ENCODE data around the gene CACNA1G. TPM values are rescaled to one million over a fixed set of nuclear protein-coding genes. Genes with fewer than 3 reads are reported as not detected.

Gene CACNA1G
- total RNA-seq, 2 donors from 2014 or later = 0.07 to 0.14 TPM

DNA sequence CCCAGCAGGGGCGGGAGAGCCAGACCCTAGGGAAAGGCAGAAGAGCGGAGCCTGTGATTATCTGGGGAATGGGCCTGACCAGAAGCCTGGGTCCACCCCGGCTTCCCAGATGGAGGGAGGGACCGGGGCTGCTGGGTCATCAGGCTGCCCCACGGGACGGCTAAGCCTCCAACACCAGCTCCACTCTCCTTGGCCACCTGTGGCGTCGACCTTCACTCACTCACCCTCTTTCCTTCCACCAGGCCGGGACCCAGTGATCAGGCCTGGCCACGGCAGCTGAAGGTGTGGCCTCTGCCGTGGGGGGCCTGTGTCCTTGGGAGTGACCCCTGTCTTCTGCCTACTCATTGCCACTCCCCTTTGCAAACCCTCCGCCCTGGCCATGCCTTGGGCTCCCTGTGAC, 51.8 kb downstream of the CACNA1G start:
- ATAC-seq (replicated peaks in 1 of 2) (no peak), DNase-seq (no peak)
- no peaks in the 10 kb centered on the region for H3K27me3 Mint-ChIP-seq (ENCODE audit: low read depth)
- H3K27ac Mint-ChIP-seq = no peak overlapping the region
- peaks cover 9% of the 10 kb centered on the region for H3K4me1 Mint-ChIP-seq (ENCODE audit: low read depth)
- H3K4me3 Mint-ChIP-seq = no peak overlapping the region
- H3K36me3 Mint-ChIP-seq (ENCODE audit: insufficient read depth in 2 of 2) = no peaks in the 10 kb centered on the region
- no peaks in the 10 kb centered on the region for H3K9me3 Mint-ChIP-seq

DNA sequence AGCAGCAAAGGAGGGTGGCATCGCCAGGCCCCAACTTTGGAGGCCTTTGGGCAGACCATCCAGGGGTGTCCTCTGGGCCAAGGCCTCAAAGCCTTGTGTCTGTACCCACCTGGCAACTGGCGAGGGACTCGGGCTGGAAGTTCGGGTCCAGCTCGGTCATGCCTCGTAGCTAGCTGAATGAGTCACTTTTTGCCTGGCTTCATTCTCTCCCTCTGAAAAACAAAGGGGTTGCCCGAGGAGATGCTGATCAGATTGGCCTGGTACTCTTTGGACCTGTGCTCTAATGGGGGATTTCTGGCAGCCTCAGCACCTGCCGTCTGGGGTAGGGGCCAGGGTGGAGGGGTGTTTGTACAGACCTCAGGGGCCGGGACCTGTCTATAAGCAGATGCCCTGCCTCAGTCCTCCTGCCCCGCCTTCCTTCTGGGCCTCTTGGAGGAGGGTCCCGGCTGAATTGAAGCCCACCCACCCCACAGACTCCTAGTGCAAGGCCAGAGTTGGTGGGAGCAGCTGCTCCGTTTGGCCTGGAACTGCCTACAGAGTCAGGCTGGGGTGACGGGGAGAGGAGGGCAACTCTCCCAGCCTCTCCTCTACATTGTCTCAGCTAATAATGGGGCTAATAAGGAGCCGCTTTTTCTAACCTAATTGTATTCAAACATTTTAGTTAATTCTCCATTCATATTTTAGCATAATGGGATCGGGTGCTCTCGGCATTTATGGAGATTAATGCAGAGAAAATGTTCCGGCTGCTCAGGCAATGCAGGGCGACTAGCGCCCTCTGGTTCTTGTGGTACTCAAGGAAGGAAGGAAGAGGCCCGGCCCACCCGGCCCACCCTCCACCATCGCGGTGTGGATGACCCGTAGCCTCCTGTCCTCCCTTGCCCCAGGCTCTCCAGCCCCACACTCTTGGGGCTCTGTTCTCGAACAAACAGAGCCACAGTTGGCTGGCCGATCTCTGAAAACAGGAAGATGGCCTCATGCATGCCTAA, 52.8 kb downstream of the CACNA1G start:
- Mint-ChIP-seq H3K4me1 (ENCODE audit: low read depth) (peaks cover 9% of the 10 kb centered on the region), H3K4me3 (no peak overlapping the region), H3K27me3 (ENCODE audit: low read depth) (no peaks in the 10 kb centered on the region), H3K36me3 (ENCODE audit: insufficient read depth in 2 of 2) (no peaks in the 10 kb centered on the region), H3K27ac (no peak overlapping the region), H3K9me3 (no peaks in the 10 kb centered on the region)
- no peak for DNase-seq
- ATAC-seq (replicated peaks in 1 of 2) = no peak

GRCh38 chr17:50614471-50615051, 54.0 kb downstream of the CACNA1G start:
- Mint-ChIP-seq H3K4me3 (no peak overlapping the region), H3K36me3 (ENCODE audit: insufficient read depth in 2 of 2) (no peaks in the 10 kb centered on the region), H3K27me3 (ENCODE audit: low read depth) (no peaks in the 10 kb centered on the region), H3K9me3 (no peaks in the 10 kb centered on the region), H3K4me1 (ENCODE audit: low read depth) (peaks cover 9% of the 10 kb centered on the region), H3K27ac (no peak overlapping the region)
- ATAC-seq (replicated peaks in 1 of 2) (no peak), DNase-seq (no peak)

DNA sequence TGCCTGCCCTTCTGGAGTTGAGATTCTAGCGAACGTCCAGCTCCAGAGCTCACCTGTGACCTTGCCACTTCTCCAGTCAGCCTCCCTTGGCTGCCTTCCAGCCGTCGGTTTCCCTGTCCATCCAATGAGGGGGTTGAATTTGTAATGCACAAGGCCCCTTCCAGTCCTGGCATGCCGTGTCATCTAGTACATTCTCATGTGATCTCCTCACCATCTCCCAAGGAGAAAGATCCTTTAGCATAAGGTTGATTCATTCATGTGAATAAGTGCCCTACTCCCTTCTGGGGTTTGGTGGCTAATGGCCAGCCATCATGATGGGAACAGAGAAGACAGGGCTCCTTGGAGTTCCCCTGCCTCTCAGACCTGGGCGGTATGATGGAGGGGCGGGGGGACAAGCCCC, 55.3 kb downstream of the CACNA1G start:
- H3K4me3 Mint-ChIP-seq = no peak overlapping the region
- no peak for DNase-seq

DNA sequence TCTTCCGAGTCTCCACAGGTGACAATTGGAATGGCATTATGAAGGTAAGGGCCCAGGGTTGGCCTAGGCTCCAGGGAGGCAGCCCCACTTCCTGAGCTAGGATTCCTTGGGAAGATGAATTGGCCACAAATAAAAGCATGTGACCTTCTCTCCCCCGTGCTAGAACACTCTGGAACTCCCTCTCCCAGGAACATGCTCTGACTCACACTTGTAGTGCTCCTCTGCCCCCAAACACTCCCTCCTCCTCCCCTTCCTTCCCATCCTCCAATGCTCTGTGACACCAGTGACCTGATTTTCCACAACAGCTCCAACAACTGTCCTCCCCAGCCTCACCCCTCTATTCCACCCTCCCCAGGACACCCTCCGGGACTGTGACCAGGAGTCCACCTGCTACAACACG, 57.8 kb downstream of the CACNA1G start:
- Mint-ChIP-seq H3K9me3 (no peaks in the 10 kb centered on the region), H3K36me3 (ENCODE audit: insufficient read depth in 2 of 2) (no peaks in the 10 kb centered on the region), H3K27ac (no peak overlapping the region), H3K4me3 (no peak overlapping the region), H3K4me1 (ENCODE audit: low read depth) (peaks cover 9% of the 10 kb centered on the region), H3K27me3 (ENCODE audit: low read depth) (peaks cover 6% of the 10 kb centered on the region)
- ATAC-seq (replicated peaks in 1 of 2) (no peak), DNase-seq (no peak)

More for the DNA sequence above, 55.3 kb downstream of the CACNA1G start:
- H3K27me3 Mint-ChIP-seq (ENCODE audit: low read depth) = no peaks in the 10 kb centered on the region
- ATAC-seq (replicated peaks in 1 of 2) = no peak
- H3K27ac Mint-ChIP-seq = no peak overlapping the region
- H3K9me3 Mint-ChIP-seq = no peaks in the 10 kb centered on the region
- H3K4me1 Mint-ChIP-seq (ENCODE audit: low read depth) = peaks cover 9% of the 10 kb centered on the region
- no peaks in the 10 kb centered on the region for H3K36me3 Mint-ChIP-seq (ENCODE audit: insufficient read depth in 2 of 2)

- Mint-ChIP-seq H3K9me3 (no peaks in the 10 kb centered on the region), H3K27me3 (ENCODE audit: low read depth) (peaks cover 6% of the 10 kb centered on the region), H3K36me3 (ENCODE audit: insufficient read depth in 2 of 2) (no peaks in the 10 kb centered on the region), H3K4me3 (no peak overlapping the region), H3K27ac (no peak overlapping the region), H3K4me1 (ENCODE audit: low read depth) (peaks cover 9% of the 10 kb centered on the region)
- ATAC-seq (replicated peaks in 1 of 2) = no peak
- DNase-seq = no peak
Observed at GRCh38 chr17:50618941-50619340, 58.4 kb downstream of the CACNA1G start.

DNA sequence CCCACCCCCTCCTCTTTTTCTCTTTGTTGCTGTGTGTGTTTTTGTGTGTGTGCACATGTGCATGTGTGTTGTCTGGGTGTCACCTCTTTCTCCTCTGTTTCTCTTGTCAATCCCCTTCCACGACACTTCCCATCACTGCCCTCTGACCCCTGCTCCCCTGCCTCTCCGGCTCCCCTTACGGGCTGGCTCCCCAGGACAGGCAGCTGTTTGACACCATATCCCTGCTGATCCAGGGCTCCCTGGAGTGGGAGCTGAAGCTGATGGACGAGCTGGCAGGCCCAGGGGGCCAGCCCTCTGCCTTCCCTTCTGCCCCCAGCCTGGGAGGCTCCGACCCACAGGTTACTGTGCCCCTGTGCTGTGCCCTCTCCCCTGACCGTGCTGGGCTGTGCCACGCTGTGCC, 59.0 kb downstream of the CACNA1G start:
- Mint-ChIP-seq H3K27me3 (ENCODE audit: low read depth) (peaks cover 6% of the 10 kb centered on the region), H3K4me1 (ENCODE audit: low read depth) (peaks cover 4% of the 10 kb centered on the region), H3K27ac (no peak overlapping the region), H3K36me3 (ENCODE audit: insufficient read depth in 2 of 2) (no peaks in the 10 kb centered on the region), H3K9me3 (no peaks in the 10 kb centered on the region), H3K4me3 (no peak overlapping the region)
- ATAC-seq (replicated peaks in 1 of 2) = no peak
- no peak for DNase-seq

GRCh38 chr17:50620237-50620636, 59.7 kb downstream of the CACNA1G start:
- Mint-ChIP-seq H3K36me3 (ENCODE audit: insufficient read depth in 2 of 2) (no peaks in the 10 kb centered on the region), H3K4me1 (ENCODE audit: low read depth) (no peaks in the 10 kb centered on the region), H3K9me3 (no peaks in the 10 kb centered on the region), H3K27ac (no peak overlapping the region), H3K4me3 (no peak overlapping the region), H3K27me3 (ENCODE audit: low read depth) (peaks cover 6% of the 10 kb centered on the region)
- DNase-seq (no peak), ATAC-seq (replicated peaks in 1 of 2) (no peak)

GRCh38 chr17:50620858-50621257, 60.3 kb downstream of the CACNA1G start:
- ATAC-seq (replicated peaks in 1 of 2) (no peak), DNase-seq (no peak)
- Mint-ChIP-seq H3K36me3 (ENCODE audit: insufficient read depth in 2 of 2) (no peaks in the 10 kb centered on the region), H3K27me3 (ENCODE audit: low read depth) (peaks cover 6% of the 10 kb centered on the region), H3K9me3 (no peaks in the 10 kb centered on the region), H3K4me1 (ENCODE audit: low read depth) (no peaks in the 10 kb centered on the region), H3K4me3 (no peak overlapping the region), H3K27ac (no peak overlapping the region)

- DNase-seq (no peak), ATAC-seq (replicated peaks in 1 of 2) (no peak)
- Mint-ChIP-seq H3K9me3 (no peaks in the 10 kb centered on the region), H3K4me1 (ENCODE audit: low read depth) (no peaks in the 10 kb centered on the region), H3K27ac (no peak overlapping the region), H3K36me3 (ENCODE audit: insufficient read depth in 2 of 2) (no peaks in the 10 kb centered on the region), H3K27me3 (ENCODE audit: low read depth) (peaks cover 6% of the 10 kb centered on the region), H3K4me3 (no peak overlapping the region)
Observed at GRCh38 chr17:50621574-50622031, 61.1 kb downstream of the CACNA1G start.

DNA sequence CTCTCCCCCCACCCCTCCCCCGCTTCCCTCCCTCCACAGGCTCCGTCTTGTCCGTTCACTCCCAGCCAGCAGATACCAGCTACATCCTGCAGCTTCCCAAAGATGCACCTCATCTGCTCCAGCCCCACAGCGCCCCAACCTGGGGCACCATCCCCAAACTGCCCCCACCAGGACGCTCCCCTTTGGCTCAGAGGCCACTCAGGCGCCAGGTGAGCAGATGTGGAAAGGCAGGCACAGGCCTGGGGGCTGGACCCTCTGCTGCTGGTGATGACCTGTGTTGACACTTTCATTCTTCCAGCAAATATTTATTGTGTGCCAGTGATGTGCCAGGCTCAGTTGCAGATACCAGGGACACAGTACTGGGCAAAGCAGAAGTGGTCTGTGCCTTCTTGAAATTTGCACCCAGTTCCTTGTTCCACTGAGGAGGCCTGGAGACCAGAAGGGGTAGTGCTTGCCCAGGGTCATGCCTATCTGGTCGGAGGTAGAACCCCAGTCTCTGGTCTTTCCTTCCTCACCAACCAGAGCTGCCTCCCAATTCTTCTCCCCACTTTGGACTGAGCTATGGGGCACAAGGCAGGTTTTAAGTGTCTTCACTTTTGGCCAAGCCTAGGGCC, 63.9 kb downstream of the CACNA1G start:
- no peak overlapping the region for H3K4me3 Mint-ChIP-seq
- H3K27me3 Mint-ChIP-seq (ENCODE audit: low read depth) = peaks cover 29% of the 10 kb centered on the region
- no peaks in the 10 kb centered on the region for H3K36me3 Mint-ChIP-seq (ENCODE audit: insufficient read depth in 2 of 2)
- no peak overlapping the region for H3K27ac Mint-ChIP-seq
- no peak for ATAC-seq (replicated peaks in 1 of 2)
- H3K4me1 Mint-ChIP-seq (ENCODE audit: low read depth) = peaks cover 7% of the 10 kb centered on the region
- no peak for DNase-seq
- no peaks in the 10 kb centered on the region for H3K9me3 Mint-ChIP-seq

DNA sequence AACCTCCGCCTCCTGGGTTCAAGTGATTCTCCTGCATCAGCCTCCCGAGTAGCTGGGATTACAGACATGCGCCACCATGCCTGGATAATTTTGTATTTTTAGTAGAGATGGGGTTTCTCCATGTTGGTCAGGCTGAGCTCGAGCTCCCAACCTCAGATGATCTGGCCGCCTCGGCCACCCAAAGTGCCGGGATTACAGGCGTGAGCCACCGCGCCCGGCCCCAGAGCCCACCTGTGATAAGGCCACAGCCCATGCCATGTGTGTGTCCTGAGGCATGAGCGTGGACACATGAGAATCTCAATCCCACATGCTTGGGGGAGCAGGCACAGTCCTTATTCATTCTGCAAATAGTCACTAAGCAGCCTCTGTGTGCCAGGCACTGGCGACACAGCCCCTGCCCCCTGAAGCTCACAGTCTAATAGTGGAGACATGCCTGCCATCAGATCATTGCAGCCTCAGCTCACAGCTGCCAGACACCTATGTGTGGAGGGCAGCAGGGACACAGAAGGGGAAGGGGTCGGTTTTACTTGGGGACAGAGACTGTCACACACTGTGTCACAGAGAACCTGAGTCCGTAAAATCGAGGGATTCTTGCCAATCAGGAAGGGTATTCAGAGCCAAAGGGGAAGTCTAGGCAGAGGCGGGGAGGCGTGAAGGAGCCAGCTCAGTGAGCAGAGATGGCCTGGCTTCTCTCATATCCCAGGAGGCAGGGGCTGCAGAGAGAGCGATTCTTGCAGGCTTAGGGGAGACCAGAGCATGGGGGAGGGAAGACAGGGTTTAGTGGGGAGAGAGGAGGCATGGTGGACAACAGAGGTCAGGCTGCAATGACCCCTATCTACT, 64.7 kb downstream of the CACNA1G start:
- H3K9me3 Mint-ChIP-seq = no peaks in the 10 kb centered on the region
- H3K4me3 Mint-ChIP-seq = no peak overlapping the region
- H3K4me1 Mint-ChIP-seq (ENCODE audit: low read depth) = peaks cover 7% of the 10 kb centered on the region
- H3K36me3 Mint-ChIP-seq (ENCODE audit: insufficient read depth in 2 of 2) = no peaks in the 10 kb centered on the region
- H3K27me3 Mint-ChIP-seq (ENCODE audit: low read depth) = peaks cover 31% of the 10 kb centered on the region
- no peak overlapping the region for H3K27ac Mint-ChIP-seq
- ATAC-seq (replicated peaks in 1 of 2) (no peak), DNase-seq (no peak)
